Subcutaneous adipose tissue (tissue), 4 donors: ENCODE results near the gene CALHM2. TPM values are rescaled to one million over a fixed set of nuclear protein-coding genes. Genes with fewer than 3 reads are reported as not detected.

ENCODE experiments used
- total RNA-seq, 4 donors: library from RNA; depleted of rRNA; stranded (reverse); fragments of >200 nt; gene quantifications; one replicate each; pipeline ENCODE4 v1.1.0, GENCODE V29; 2016
- TF ChIP-seq, protein P1 (sequence below): fragments of 450-650 bp; IDR thresholded peaks from one replicate; pipeline ENCODE4 v1.5.1; 2016; ENCODE audit warnings: low read depth, mild to moderate bottlenecking, control low read depth, antibody characterized with exemption, moderate library complexity

Gene CALHM2
- total RNA-seq, 4 donors from 2014 or later: 44.0 to 111 (median 77.1) TPM

DNA sequence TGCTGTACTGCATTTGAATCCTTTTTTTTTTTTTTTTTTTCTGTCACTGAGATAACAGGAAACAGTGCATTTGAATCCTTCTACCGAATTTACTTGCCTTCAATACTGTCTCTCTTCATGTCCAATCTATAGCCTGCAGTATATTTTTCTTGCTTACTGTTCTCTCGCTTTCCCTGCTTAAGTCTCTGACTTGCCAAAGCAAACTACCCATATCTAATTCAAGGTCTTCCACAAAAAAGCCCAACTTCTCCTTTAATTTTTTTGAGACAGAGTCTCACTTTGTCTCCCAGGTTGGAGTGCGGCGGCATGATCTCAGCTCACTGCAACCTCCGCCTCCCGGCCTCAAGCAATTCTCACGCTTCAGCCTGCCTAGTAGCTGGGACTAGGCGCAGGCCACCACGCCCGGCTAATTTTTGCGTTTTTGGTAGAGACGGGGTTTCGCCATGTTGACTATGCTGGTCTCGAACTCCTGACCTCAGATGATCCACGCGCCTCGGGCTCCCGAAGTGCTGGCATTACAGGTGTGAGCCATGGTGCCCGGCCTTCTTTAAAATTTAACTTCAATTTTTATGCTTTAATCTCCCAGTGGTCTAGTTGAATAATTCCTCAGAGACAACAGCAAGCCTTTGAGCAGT, 54.9 kb downstream of the CALHM2 start:
- TF ChIP-seq, protein P1, sequence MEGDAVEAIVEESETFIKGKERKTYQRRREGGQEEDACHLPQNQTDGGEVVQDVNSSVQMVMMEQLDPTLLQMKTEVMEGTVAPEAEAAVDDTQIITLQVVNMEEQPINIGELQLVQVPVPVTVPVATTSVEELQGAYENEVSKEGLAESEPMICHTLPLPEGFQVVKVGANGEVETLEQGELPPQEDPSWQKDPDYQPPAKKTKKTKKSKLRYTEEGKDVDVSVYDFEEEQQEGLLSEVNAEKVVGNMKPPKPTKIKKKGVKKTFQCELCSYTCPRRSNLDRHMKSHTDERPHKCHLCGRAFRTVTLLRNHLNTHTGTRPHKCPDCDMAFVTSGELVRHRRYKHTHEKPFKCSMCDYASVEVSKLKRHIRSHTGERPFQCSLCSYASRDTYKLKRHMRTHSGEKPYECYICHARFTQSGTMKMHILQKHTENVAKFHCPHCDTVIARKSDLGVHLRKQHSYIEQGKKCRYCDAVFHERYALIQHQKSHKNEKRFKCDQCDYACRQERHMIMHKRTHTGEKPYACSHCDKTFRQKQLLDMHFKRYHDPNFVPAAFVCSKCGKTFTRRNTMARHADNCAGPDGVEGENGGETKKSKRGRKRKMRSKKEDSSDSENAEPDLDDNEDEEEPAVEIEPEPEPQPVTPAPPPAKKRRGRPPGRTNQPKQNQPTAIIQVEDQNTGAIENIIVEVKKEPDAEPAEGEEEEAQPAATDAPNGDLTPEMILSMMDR: no peak

DNA sequence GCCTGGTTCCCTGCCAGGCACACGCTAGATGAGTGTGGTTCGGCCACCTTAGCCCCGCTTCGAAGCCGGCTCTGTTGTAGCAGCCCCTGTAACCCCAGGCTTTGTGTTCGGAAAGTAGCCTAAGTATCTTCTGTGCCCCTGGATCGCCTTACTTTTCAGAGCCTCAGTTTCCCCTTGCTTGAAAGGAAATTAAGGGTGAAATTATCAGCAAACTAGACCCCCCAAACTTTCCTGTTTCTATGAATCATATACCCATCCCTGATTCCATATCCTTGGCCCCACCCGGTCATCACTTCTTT, 55.4 kb downstream of the CALHM2 start:
- TF ChIP-seq, protein P1: no peak

Other genes starting within 250 kb of the CALHM2 start
- gene RPEL1, start 206.5 kb downstream of the CALHM2 start, total RNA-seq: not detected
- not detected for gene INA, start 175.2 kb downstream of the CALHM2 start, total RNA-seq
- 10 to 100 TPM; 10.7 to 19.0 (median 15.8) TPM for gene PCGF6, start 101.2 kb downstream of the CALHM2 start, total RNA-seq
- gene TAF5, start 84.4 kb downstream of the CALHM2 start, total RNA-seq: 1 to 10 TPM; 3.8 to 7.3 (median 4.0) TPM
- gene ATP5MK, start 55.9 kb downstream of the CALHM2 start, total RNA-seq: 100 to 1,000 TPM; 305 to 771 (median 382) TPM
- 10 to 100 TPM; 12.2 to 15.2 (median 13.7) TPM for gene PDCD11, start 55.7 kb downstream of the CALHM2 start, total RNA-seq
- not detected for gene CALHM1, start 6.5 kb upstream of the CALHM2 start, total RNA-seq
- gene CALHM3, start 26.9 kb upstream of the CALHM2 start, total RNA-seq: not detected
- gene NEURL1, start 41.3 kb upstream of the CALHM2 start, total RNA-seq: not detected